GM03348 (cell line): Measurements from ENCODE around the gene RCC2.

Experiments
- DNase-seq: peaks from one replicate; pipeline ENCODE4 v3.0.0; 2012; ENCODE audit warnings: low spot score

Gene RCC2

DNA sequence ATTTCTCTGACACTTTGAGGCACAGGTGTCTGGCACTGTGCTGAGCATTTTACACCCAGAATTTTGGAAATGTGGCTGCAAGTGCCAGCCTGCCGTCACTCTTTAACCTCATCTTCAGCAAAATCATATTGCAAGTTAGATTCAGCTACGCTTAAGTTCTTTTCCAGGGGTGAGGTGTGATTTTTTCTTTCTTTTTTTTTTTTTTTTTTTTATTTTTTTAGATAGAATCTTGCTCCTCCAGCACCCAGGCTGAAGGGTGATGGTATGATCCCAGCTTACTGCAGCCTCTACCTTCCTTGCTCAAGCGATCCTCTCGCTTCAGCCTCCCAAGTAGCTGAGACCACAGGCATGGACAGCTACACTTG, 2.5 kb upstream of the RCC2 start:
- no peak for DNase-seq

- peak; percentile 49 for DNase-seq
Measured at GRCh38 chr1:17441265-17441992, 2.0 kb upstream of the RCC2 start.

DNA sequence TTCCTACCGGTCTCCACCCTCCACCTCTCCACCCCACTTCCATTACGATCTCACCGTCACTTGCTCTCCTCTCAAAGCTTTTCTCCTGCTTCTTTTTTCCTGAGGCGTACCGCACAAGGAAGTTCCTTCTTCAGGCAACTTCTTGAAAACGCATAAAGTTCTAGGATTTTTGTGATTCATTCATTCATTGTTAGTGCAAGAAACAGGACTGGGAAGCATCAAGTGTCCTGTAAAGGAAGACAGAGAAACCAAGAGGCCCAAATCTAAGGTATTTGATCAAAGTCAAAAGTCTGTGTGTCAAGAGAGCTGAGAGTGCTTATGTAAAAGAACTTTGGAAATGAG, 1.3 kb upstream of the RCC2 start:
- no peak for DNase-seq

DNA sequence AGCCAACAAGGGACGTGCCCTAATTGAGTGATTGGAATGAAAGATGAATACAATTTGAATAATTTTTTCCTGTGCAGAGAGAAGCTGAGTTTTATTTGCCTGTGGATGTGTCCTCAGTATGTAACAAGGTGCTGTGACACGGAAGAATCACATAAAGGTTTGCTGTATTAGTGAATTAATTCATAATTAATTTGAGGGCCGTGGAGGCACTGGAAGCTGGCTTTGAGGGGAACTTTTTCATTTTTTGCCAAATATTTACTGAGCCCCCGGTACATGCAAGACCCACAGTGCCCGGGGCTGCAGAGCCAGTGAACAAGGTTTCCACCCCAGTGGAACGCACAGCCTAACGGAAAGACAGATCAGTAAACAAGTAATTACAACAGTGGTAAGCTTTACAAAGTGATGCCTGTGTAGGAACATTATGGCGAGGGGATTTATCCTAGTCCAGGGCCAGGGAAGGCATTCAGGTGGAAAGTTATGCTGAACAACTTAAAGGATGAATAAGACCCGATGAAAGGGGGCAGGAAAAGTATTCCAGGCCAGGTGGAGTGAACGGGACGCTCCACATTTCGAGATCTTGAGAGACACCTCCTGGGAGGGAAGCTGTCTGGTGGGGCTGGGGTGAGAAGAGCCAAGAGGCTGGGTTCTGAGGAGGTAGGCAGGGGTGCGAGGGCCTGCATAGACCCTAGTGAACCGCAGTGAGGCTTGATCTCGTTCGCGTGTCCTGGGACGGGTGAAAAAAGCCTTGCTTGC, 773 bp upstream of the RCC2 start:
- no peak for DNase-seq

DNA sequence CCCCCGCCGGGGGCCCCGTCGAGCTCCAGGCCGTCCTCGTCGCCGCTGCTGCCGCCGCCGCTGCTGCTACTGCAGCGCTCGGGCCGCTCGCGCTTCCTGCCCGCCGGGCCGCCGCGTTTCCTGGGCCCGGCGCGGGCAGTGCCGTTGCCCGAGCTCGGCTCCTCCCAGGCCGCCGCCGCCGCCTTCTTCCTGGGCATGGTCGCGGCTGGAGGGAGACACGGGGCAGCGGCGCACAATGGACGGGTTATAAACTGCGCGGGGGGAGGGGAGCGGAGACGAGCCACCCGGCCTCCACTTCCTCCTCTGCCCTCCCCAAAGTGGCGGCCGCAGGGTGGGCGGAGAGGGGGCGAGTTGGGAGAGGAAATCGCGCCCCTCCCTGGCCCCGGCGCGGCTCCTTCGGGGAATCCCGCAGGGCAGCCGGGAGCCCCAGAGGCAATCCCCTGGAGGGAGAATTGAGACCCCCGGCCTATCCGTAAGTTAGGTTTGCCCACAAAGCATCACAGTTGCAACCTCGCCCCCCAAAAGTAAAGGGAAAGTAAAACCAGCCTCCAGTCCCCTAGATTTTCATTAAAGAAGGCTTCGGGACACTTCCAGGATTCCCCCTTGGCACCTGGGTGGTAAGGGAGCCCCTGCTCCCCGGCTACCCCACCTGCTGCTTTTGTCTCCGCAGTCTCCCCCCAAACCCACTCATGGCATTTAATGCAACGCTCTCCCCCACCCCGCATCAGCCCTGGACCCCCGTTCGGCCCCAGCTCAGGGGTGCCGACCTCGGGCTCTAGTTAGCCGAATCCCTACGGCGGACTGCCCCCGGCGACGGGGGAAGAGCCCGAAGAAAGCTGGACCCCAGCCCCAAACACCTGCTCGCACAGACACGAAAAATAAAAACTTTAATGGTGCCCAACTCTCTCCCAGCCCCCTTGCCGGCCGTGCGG, 893 bp downstream of the RCC2 start:
- DNase-seq = peak; percentile 79

DNA sequence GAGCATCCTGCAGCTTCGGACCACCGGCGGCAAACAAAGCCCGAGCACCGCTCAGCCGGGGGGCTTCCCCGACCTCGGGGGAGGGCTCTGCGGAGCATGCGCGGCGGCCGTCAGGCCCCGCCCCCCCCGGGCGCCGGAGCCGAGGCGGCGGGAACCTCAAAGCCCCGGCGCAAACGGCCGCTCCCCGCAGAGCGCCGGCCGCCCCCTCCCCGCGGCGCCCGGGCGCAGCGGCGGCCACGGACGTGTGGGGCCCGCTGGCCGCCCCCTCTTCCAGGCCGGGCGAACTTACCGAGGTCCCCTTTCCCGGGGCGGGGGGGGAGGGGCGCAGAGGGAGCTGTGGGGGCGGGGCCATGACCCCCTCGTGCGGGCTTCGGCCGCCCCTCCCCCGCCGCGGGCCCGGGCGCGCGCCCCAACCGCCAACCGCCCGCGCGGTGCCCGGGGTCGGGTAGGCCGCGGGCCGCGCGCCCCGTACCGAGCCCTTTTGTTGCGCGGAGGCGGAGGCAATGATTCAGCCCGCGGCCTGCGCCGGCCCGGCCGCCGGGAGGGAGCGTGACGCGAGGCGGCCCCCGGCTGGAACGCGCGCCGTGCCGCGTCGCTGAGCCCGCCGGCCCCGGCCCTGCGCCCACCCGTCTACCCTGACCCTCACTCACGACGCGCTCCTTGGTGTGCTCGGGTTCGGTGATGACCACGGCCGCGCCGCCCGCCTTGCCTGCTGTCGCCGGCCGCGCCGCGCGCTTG, 1.7 kb downstream of the RCC2 start:
- DNase-seq = peak; percentile 96

DNA sequence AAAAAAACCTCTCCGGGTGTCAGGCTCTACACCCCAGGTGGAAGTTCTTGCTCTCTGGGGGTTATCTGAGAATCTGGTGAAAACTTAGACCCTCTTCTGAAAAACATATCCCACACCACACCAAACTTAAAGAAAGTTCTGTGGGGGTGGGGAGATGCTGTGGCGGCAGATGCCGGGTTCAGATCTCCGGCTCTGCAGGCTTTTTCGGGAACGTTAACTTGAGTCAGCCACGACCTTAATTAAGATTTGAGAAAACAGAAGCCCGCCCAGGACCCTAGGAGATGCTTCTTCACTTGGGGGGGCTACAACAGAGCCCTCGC, 2.3 kb downstream of the RCC2 start:
- no peak for DNase-seq

DNA sequence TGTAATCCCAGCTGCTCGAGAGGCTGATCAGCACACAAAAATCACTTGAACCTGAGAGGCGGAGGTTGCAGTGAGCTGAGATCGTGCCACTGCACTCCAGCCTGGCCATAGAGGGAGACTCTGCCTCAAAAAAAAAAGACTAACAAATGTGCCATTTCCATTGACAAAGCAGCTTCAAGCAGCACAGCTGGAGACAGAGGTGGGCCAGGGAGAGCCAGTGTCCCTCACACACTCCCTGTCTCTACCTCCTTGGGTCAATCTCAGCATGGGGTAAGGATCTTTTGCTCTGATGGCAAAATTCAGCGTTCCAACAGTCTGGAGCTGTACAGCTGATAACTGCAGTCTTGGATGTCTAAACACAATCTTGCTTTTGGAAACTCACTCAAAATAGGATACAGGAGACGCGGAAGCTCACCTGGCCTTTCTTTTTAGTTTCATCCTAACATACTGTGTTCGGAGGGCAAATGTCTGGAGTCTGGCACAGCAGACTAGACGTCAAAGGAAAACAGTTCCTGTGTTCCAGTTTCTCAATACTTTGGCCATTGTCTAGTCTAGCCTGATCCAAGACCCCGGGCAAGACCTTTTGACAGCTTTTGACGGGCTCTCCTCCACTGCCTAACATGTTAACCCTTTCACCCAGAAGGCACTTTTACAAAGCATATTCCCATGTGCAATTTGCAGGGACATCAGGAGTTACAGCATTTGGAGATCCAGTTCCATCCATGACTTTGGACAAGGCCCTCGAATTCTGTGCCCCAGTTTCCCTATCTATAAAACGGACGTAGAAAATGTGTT, 2.9 kb downstream of the RCC2 start:
- DNase-seq = no peak

DNA sequence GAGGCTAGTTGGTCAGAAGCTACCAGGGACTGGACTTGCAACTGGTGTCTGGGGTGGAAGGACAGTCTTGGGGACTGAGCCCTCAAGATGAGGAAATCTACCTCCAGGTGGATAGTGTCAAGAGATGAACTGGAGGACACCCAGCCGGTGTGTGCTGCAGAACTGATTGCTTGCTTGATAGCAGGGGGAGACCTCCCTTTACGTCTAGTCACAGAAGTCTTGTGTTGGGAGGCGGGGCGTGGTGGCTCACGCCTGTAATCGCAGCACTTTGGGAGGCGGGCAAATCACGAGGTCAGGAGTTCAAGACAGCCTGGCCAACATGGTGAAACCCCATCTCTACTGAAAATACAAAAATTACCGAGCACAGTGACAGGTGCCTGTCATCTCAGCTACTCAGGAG, 4.9 kb downstream of the RCC2 start:
- DNase-seq = no peak

- DNase-seq = no peak
Measured at GRCh38 chr1:17434016-17434415, 5.5 kb downstream of the RCC2 start.

GRCh38 chr1:17433261-17433660, 6.2 kb downstream of the RCC2 start:
- no peak for DNase-seq

GRCh38 chr1:17432412-17432811, 7.1 kb downstream of the RCC2 start:
- DNase-seq = no peak

- no peak for DNase-seq
Measured at GRCh38 chr1:17429183-17429582, 10.3 kb downstream of the RCC2 start.

DNA sequence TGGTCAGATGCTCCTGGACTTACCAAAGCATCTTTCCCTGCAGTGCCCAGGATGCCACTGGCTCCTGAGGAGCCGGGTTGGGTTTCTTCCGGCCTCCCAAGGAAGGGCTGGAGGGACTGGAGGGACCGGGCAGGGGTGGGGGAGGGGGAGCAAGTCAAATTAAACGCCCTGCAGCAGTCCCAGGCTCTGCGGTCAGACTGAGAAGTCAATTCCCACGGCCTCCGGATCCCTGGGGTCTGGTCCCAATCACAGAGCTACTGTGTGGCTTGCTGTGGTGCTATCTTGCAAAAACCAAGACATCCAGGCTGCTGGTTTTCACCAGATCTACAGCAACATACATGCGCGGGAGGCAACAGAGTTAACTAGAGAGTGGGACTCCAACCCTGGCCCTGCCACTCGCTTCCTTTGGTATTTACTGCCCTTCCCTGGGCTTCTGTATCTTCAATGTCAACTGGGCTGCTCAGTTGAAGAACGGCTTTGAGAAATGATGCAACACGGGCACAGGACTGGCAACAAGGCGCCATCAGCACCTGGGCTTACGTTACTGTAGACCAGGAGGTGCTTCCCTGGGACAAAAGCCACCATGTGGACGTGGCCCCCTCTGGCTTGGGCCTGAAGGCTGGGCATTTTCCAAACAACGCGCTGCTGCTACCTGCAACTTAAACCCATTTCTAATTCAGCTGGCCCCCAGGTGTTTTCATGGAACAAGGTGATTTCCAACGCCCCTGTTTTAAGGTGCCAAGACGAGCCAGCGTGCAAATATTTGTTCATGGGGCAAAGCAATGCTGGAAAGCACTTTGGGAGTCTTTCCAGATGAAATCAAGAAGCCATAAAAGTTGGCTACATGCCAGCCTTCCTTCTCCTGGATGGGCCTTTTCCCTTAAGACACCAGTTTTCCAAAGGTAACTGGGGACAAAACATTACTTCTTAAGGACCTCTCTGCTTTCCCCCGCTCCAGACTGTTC, 11.5 kb downstream of the RCC2 start:
- no peak for DNase-seq

- no peak for DNase-seq
Measured at GRCh38 chr1:17425806-17426600, 13.5 kb downstream of the RCC2 start.

DNA sequence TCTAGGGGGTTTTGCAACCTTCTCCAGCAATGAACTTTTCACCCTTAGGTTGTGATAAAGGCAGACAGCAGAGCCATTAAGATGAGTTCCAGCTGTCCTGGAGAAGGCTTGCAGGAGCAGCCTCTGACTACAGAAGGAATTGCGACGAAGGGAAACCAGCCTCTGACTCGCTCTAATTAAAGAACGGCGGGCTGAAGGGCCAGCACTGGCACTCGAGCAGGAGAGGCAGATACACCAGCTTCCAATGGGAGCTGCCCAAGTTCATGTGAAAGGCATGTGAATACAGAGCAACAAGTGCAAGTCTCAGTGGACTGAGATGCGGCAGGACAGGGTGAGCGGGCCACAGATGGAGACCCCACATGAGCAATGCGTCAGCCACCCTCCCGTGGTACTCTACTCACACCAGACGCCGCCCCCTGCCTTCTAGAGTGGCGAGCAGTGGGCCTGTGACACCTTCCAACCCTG, 15.7 kb downstream of the RCC2 start:
- DNase-seq = peak; percentile 46

DNA sequence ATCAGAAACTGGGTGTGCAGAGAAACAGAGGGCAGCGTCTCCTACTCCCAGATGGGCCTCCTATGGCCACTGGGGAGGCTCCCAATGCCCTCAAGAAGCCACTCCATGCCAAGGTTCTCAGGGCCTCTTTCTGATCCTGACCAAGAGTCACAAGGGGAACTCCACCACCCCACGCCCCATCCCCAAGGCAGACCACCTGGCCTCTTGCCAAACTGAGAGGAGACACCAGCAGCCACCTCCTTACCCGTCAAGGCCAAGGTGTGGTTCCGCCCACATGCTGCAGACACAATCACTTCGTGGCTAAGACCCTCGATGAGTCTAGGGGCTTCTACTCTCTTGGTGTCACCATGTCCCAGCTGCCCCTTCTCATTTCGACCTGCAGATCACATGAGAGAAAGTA, 17.0 kb downstream of the RCC2 start:
- no peak for DNase-seq

DNA sequence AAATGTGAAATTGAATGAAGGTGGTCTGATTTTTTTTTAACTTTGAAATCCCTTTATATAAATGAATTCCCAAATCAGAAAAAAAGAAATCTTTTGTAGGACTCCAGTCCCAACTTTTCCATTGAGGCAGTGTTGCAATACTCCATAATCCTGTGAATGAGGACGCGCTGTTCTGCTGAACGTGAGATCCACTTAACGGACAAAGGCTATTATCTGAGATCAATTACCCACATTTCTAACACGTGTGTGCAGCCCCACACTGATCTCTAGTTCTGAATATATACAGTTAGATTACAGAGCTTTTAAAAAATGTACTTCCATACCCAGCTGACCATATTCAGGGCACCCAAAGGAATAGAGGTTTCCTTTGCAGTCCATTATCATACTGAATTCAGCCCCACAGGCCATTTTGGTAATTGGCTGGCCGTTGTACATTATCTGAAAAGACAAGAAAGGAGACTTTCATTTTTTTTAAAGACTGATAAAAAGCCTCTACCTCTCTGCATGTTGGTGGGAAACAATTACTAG, 19.0 kb downstream of the RCC2 start:
- DNase-seq = no peak
